Neural progenitor cell (in vitro differentiated cells): ENCODE data around the gene MYH15. TPM values are rescaled to one million over a fixed set of nuclear protein-coding genes. Genes with fewer than 3 reads are reported as not detected.

Source experiments
- DNase-seq: peaks from one replicate; pipeline ENCODE4 v3.0.0-alpha.2; 2016; ENCODE audit warnings: low spot score
- H2AFZ ChIP-seq: fragments of 200-600 bp; sonication (generic); replicated peaks from 2 replicates; pipeline ENCODE4 v1.6.1; 2016; ENCODE audit warnings: antibody characterized with exemption
- H3F3A ChIP-seq: fragments of 200-600 bp; sonication (generic); 2 replicates; pipeline ENCODE4 v1.6.1; 2016; ENCODE audit warnings: antibody characterized with exemption, low read depth
- H3K27ac ChIP-seq: fragments of 200-600 bp; sonication (generic); 2 replicates; pipeline ENCODE4 v1.5.1; 2016; ENCODE audit warnings: mild to moderate bottlenecking
- H3K27me3 ChIP-seq: fragments of 200-600 bp; sonication (generic); 2 replicates; pipeline ENCODE4 v1.6.1; 2016; ENCODE audit warnings: mild to moderate bottlenecking, moderate library complexity
- H3K36me3 ChIP-seq: fragments of 200-600 bp; sonication (generic); 2 replicates; pipeline ENCODE4 v1.5.1; 2016
- H3K4me1 ChIP-seq: fragments of 200-600 bp; sonication (generic); 2 replicates; pipeline ENCODE4 v1.6.1; 2016; ENCODE audit warnings: mixed run types
- H3K4me2 ChIP-seq: fragments of 200-600 bp; sonication (generic); 2 replicates; pipeline ENCODE4 v1.6.1; 2016
- H3K4me3 ChIP-seq: fragments of 200-600 bp; sonication (generic); 2 replicates; pipeline ENCODE4 v1.5.1; 2016
- H3K79me2 ChIP-seq: fragments of 200-600 bp; sonication (generic); 2 replicates; pipeline ENCODE4 v1.6.1; 2016; ENCODE audit warnings: low read depth
- H3K9ac ChIP-seq: fragments of 200-600 bp; sonication (generic); 2 replicates; pipeline ENCODE4 v1.6.1; 2016
- H3K9me3 ChIP-seq: fragments of 200-600 bp; sonication (generic); 2 replicates; pipeline ENCODE4 v1.5.1; 2016; ENCODE audit warnings: low read depth
- H4K20me1 ChIP-seq: fragments of 200-600 bp; sonication (generic); 2 replicates; pipeline ENCODE4 v1.6.1; 2016; ENCODE audit warnings: low read depth
- H3K27ac Mint-ChIP-seq: 3 replicates; pipeline ENCODE4 v1.8.0; 2021; ENCODE audit warnings: mixed read lengths
- H3K27me3 Mint-ChIP-seq: 2 replicates; pipeline ENCODE4 v1.8.0; 2022; ENCODE audit warnings: low read depth, mild to moderate bottlenecking, inconsistent platforms, moderate library complexity, mixed read lengths; ENCODE audit not compliant: insufficient read depth
- H3K36me3 Mint-ChIP-seq: 3 replicates; pipeline ENCODE4 v1.8.0; 2021; ENCODE audit warnings: mixed read lengths
- H3K4me1 Mint-ChIP-seq: 3 replicates; pipeline ENCODE4 v1.8.0; 2021; ENCODE audit warnings: mixed read lengths
- H3K4me3 Mint-ChIP-seq: 3 replicates; pipeline ENCODE4 v1.8.0; 2021; ENCODE audit warnings: mild to moderate bottlenecking, moderate library complexity, mixed read lengths
- H3K9me3 Mint-ChIP-seq: 3 replicates; pipeline ENCODE4 v1.8.0; 2020; ENCODE audit warnings: mixed read lengths
- EZH2 ChIP-seq: fragments of 200-600 bp; sonication (generic); IDR thresholded peaks from 2 replicates; pipeline ENCODE4 v1.6.1; 2017; ENCODE audit warnings: antibody characterized with exemption, mild to moderate bottlenecking, moderate library complexity
- EZH2phosphoT487 ChIP-seq: fragments of 200-600 bp; sonication (generic); IDR thresholded peaks from 2 replicates; pipeline ENCODE4 v1.6.1; 2017; ENCODE audit warnings: antibody characterized with exemption
- total RNA-seq: library from RNA; depleted of rRNA; stranded (reverse); fragments of >200 nt; gene quantifications from 2 replicates; pipeline ENCODE4 v1.2.3, GENCODE V29; 2015; ENCODE audit warnings: low replicate concordance
- TF ChIP-seq, protein P1 (sequence below): fragments of 200-600 bp; sonication (generic); IDR thresholded peaks from 2 replicates; pipeline ENCODE4 v1.5.1; 2017; ENCODE audit warnings: antibody characterized with exemption, mild to moderate bottlenecking

The MYH15 gene
- total RNA-seq, 1 donor from 2014 or later, result not detected

DNA sequence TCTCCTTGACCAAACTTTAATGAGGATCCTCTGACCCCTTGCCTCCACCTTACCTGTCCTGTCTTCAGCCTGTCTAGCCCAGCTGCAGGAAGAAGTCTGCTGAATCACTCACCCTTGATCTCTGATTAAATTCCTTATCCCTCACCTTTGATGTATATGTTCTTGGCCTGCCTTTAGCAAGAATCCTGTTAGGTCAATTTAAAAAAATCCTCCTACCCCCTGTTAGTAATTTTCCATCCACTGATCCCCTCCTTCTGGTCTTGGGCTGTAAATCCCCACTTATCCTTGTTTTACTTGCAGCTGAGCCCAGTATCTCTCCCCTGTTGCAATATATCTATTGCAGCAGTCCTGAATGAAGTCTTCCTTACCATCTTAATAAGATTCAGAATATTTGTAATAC, 39.0 kb downstream of the MYH15 start:
- Histone ChIP-seq H3K27me3 (no peaks in the 10 kb centered on the region), H3F3A (no peaks in the 10 kb centered on the region), H3K36me3 (no peaks in the 10 kb centered on the region), H3K4me1 (peaks cover 7% of the 10 kb centered on the region), H4K20me1 (no peaks in the 10 kb centered on the region), H3K27ac (no peak overlapping the region), H3K4me3 (no peak overlapping the region), H3K79me2 (no peaks in the 10 kb centered on the region), H3K9ac (no peak overlapping the region), H3K4me2 (no peak overlapping the region), H2AFZ (no peak overlapping the region), H3K9me3 (no peaks in the 10 kb centered on the region)
- TF ChIP-seq EZH2, result no peak
- TF ChIP-seq, protein P1, sequence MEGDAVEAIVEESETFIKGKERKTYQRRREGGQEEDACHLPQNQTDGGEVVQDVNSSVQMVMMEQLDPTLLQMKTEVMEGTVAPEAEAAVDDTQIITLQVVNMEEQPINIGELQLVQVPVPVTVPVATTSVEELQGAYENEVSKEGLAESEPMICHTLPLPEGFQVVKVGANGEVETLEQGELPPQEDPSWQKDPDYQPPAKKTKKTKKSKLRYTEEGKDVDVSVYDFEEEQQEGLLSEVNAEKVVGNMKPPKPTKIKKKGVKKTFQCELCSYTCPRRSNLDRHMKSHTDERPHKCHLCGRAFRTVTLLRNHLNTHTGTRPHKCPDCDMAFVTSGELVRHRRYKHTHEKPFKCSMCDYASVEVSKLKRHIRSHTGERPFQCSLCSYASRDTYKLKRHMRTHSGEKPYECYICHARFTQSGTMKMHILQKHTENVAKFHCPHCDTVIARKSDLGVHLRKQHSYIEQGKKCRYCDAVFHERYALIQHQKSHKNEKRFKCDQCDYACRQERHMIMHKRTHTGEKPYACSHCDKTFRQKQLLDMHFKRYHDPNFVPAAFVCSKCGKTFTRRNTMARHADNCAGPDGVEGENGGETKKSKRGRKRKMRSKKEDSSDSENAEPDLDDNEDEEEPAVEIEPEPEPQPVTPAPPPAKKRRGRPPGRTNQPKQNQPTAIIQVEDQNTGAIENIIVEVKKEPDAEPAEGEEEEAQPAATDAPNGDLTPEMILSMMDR, result no peak
- no peak for TF ChIP-seq EZH2phosphoT487
- H3K36me3 Mint-ChIP-seq, result no peaks in the 10 kb centered on the region
- peaks cover 41% of the 10 kb centered on the region for H3K4me1 Mint-ChIP-seq
- peak overlapping the region; percentile 17 for H3K27ac Mint-ChIP-seq
- no peak for DNase-seq
- no peaks in the 10 kb centered on the region for H3K9me3 Mint-ChIP-seq
- H3K4me3 Mint-ChIP-seq, result no peak overlapping the region
- peaks cover 4% of the 10 kb centered on the region for H3K27me3 Mint-ChIP-seq

DNA sequence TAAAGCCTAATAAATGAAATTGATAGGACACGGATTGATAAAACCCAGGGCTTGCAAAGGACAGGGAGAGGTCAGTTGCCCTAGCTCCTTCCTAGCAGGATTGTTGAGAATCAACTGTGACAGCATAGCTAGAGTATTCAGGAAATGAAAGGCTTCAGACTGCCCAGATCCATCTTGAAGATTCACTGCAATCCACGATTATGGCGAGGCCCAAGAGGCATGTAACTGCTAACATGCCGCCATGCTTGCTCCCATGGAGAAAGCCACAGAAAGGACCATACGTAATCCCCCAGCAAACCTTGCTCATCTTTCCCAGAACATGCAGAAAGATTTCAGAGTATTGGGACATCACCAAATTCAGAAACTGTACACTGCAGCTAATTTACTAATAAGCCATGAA, 41.3 kb downstream of the MYH15 start:
- H3K9me3 ChIP-seq, result no peaks in the 10 kb centered on the region
- no peak overlapping the region for H3K4me3 ChIP-seq
- H3K9ac ChIP-seq, result no peak overlapping the region
- H3K36me3 Mint-ChIP-seq, result no peaks in the 10 kb centered on the region
- H3K27me3 ChIP-seq, result no peaks in the 10 kb centered on the region
- DNase-seq, result no peak
- no peak overlapping the region for H3K4me3 Mint-ChIP-seq
- no peaks in the 10 kb centered on the region for H3F3A ChIP-seq
- H2AFZ ChIP-seq, result peak overlapping the region; percentile 3
- H3K79me2 ChIP-seq, result no peaks in the 10 kb centered on the region
- no peak overlapping the region for H3K27ac ChIP-seq
- no peak overlapping the region for H3K27ac Mint-ChIP-seq
- no peak for TF ChIP-seq EZH2
- no peak for TF ChIP-seq EZH2phosphoT487
- TF ChIP-seq, protein P1, result no peak
- peaks cover 3% of the 10 kb centered on the region for H3K9me3 Mint-ChIP-seq
- no peaks in the 10 kb centered on the region for H3K36me3 ChIP-seq
- peaks cover 7% of the 10 kb centered on the region for H3K4me1 ChIP-seq
- peaks cover 4% of the 10 kb centered on the region for H3K27me3 Mint-ChIP-seq
- no peaks in the 10 kb centered on the region for H4K20me1 ChIP-seq
- peaks cover 31% of the 10 kb centered on the region for H3K4me1 Mint-ChIP-seq
- H3K4me2 ChIP-seq, result no peak overlapping the region

GRCh38 chr3:108468577-108468976, 41.8 kb downstream of the MYH15 start:
- H3K27ac Mint-ChIP-seq, result no peak overlapping the region

More at GRCh38 chr3:108468577-108468976, 41.8 kb downstream of the MYH15 start:
- TF ChIP-seq EZH2 (no peak), EZH2phosphoT487 (no peak)
- TF ChIP-seq, protein P1, result no peak
- peaks cover 7% of the 10 kb centered on the region for H3K4me1 ChIP-seq
- no peak overlapping the region for H3K9ac ChIP-seq
- no peaks in the 10 kb centered on the region for H3K27me3 ChIP-seq
- peaks cover 4% of the 10 kb centered on the region for H3K27me3 Mint-ChIP-seq
- DNase-seq, result no peak
- no peaks in the 10 kb centered on the region for H3K36me3 ChIP-seq
- no peak overlapping the region for H2AFZ ChIP-seq
- H3K9me3 Mint-ChIP-seq, result peaks cover 3% of the 10 kb centered on the region
- no peak overlapping the region for H3K4me2 ChIP-seq
- no peaks in the 10 kb centered on the region for H3K36me3 Mint-ChIP-seq
- H3K4me3 ChIP-seq, result no peak overlapping the region
- H3K9me3 ChIP-seq, result no peaks in the 10 kb centered on the region
- H3K27ac ChIP-seq, result no peak overlapping the region
- peaks cover 25% of the 10 kb centered on the region for H3K4me1 Mint-ChIP-seq
- no peaks in the 10 kb centered on the region for H3K79me2 ChIP-seq
- H3F3A ChIP-seq, result no peaks in the 10 kb centered on the region
- H3K4me3 Mint-ChIP-seq, result no peak overlapping the region
- H4K20me1 ChIP-seq, result no peaks in the 10 kb centered on the region
